C4-2B (cell line): Measurements from ENCODE around the gene TPCN2.

ENCODE experiments used
- ZFX ChIP-seq: fragments of 450-650 bp; IDR thresholded peaks from 2 replicates; pipeline ENCODE4 v1.6.1; 2017
- TF ChIP-seq, protein P1 (sequence below): fragments of 450-650 bp; conservative IDR thresholded peaks from 2 replicates; pipeline ENCODE4 v1.5.1; 2017; ENCODE audit warnings: mild to moderate bottlenecking

DNA sequence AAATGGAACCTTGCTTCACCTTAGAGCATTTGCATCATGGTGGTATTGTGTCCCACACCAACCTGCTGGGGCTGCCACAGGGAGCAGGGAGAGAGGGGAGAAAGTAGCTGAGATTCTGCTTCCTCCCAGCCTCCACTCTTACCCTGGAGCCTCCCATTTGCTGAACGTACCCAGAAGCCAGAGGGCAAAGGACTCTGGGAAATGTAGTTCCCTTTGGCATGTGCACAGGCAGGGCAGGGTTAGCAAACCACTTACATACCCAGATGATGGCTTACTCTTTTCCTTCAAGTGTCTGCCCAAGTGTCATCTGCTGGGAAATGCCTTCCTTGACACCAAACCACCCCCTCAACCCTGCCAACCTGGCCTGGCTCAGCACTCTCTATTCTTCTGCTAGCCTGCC, 123.9 kb downstream of the TPCN2 start:
- TF ChIP-seq, protein P1, sequence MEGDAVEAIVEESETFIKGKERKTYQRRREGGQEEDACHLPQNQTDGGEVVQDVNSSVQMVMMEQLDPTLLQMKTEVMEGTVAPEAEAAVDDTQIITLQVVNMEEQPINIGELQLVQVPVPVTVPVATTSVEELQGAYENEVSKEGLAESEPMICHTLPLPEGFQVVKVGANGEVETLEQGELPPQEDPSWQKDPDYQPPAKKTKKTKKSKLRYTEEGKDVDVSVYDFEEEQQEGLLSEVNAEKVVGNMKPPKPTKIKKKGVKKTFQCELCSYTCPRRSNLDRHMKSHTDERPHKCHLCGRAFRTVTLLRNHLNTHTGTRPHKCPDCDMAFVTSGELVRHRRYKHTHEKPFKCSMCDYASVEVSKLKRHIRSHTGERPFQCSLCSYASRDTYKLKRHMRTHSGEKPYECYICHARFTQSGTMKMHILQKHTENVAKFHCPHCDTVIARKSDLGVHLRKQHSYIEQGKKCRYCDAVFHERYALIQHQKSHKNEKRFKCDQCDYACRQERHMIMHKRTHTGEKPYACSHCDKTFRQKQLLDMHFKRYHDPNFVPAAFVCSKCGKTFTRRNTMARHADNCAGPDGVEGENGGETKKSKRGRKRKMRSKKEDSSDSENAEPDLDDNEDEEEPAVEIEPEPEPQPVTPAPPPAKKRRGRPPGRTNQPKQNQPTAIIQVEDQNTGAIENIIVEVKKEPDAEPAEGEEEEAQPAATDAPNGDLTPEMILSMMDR: no peak
- no peak for TF ChIP-seq ZFX
